Measurements from ENCODE around the gene CACNA1E.

GRCh38 chr1:181531951-181532600 lies 48.8 kb downstream of the CACNA1E start:
- TF ChIP-seq, protein P1, sequence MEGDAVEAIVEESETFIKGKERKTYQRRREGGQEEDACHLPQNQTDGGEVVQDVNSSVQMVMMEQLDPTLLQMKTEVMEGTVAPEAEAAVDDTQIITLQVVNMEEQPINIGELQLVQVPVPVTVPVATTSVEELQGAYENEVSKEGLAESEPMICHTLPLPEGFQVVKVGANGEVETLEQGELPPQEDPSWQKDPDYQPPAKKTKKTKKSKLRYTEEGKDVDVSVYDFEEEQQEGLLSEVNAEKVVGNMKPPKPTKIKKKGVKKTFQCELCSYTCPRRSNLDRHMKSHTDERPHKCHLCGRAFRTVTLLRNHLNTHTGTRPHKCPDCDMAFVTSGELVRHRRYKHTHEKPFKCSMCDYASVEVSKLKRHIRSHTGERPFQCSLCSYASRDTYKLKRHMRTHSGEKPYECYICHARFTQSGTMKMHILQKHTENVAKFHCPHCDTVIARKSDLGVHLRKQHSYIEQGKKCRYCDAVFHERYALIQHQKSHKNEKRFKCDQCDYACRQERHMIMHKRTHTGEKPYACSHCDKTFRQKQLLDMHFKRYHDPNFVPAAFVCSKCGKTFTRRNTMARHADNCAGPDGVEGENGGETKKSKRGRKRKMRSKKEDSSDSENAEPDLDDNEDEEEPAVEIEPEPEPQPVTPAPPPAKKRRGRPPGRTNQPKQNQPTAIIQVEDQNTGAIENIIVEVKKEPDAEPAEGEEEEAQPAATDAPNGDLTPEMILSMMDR (IDR thresholded peaks at IDR 0.05), result no peak
- TF ChIP-seq POLR2A (IDR thresholded peaks at IDR 0.05), result no peak

All from Peyer's patch (tissue), 4 donors.